Aorta (tissue), 5 donors: ENCODE results near the gene RPS6KA2. TPM values are rescaled to one million over a fixed set of nuclear protein-coding genes. Genes with fewer than 3 reads are reported as not detected.

Experiments
- ATAC-seq: fragments of 200-7000 bp; cut with Tn5 transposase; one replicate; pipeline ENCODE4 v1.9.1; 2022; ENCODE audit warnings: moderate library complexity; ENCODE audit not compliant: low FRiP score
- DNase-seq, 2 donors: peaks; one replicate each; pipeline ENCODE4 v3.0.0-alpha.2; 2020
- H3K27ac ChIP-seq, 2 donors: one replicate each; pipeline ENCODE4 v1.5.1; 2013; ENCODE audit warnings: low read length in 2 of 2, mild to moderate bottlenecking in 2 of 2, moderate library complexity in 2 of 2, control low read depth in 1 of 2, inconsistent platforms in 1 of 2, low read depth in 1 of 2
- H3K27me3 ChIP-seq, 2 donors: one replicate each; pipeline ENCODE4 v1.6.1; 2013; ENCODE audit warnings: control low read depth in 1 of 2, low read length in 1 of 2, mild to moderate bottlenecking in 1 of 2, moderate library complexity in 1 of 2; ENCODE audit not compliant: insufficient read depth in 2 of 2, control insufficient read depth in 1 of 2
- H3K36me3 ChIP-seq, 2 donors: one replicate each; pipeline ENCODE4 v1.6.1; 2013; ENCODE audit warnings: control low read depth in 1 of 2, low read length in 1 of 2, mild to moderate bottlenecking in 1 of 2; ENCODE audit not compliant: insufficient read depth in 2 of 2, control insufficient read depth in 1 of 2
- H3K4me1 ChIP-seq, 2 donors: one replicate each; pipeline ENCODE4 v1.6.1; 2013; ENCODE audit warnings: low read length in 2 of 2, control low read depth in 1 of 2, mild to moderate bottlenecking in 1 of 2, moderate library complexity in 1 of 2; ENCODE audit not compliant: insufficient read depth in 2 of 2, control insufficient read depth in 1 of 2
- H3K4me3 ChIP-seq, 2 donors: one replicate each; pipeline ENCODE4 v1.5.1; 2013; ENCODE audit warnings: low read length in 2 of 2, control low read depth in 1 of 2, mild to moderate bottlenecking in 1 of 2
- H3K9me3 ChIP-seq: one replicate; pipeline ENCODE4 v1.6.1; 2013; ENCODE audit warnings: mild to moderate bottlenecking, low read length; ENCODE audit not compliant: control insufficient read depth
- WGBS, 2 donors: extraction: QIAGEN DNeasy Blood & Tissue Kit; methylation state at CpG; one replicate each; pipeline ENCODE4 v1.1.7; 2013; 5-methylcytosine and 5-hydroxymethylcytosine counted together
- intact Hi-C, 2 donors: fragments of 100-400 bp; cut with DNase I; formaldehyde crosslinking; loops; one replicate each; pipeline versions ENCODE4 v1.14.2 to v1.15.0; 2022
- polyA plus RNA-seq, 2 donors: library from polyadenylated mRNA; stranded (reverse); fragments of 200-250 nt; gene quantifications; one replicate each; pipeline ENCODE4 v1.2.3, GENCODE V29; 2013
- total RNA-seq, 2 donors: library from RNA; stranded (reverse); fragmentation: NEBNext Ultra II Directional; extraction: Animal tissue kit (Norgen Biotek cat#: 25700); gene quantifications; one replicate each; pipeline ENCODE4 v1.2.1, GENCODE V29; 2021
- donor health status: healthy with polysubstance abuse.
- donor health status: Bipolar disorder and iron deficiency.
- donor health status: DM: no; HTN: no; CAD: no.
- donor health status: DM: no; HTN: no; CAD: no.
- donor health status: DM: yes; HTN: yes; CAD: no.

Gene RPS6KA2
- total and polyA plus RNA-seq, 4 donors = 24.5 to 52.7 (median 37.3) TPM

GRCh38 chr6:166556863-166557322 lies 70.2 kb downstream of the RPS6KA2 start:
- intact Hi-C loops = loop anchor here (2.0 to 5.0 kb wide), 4 partner anchors 40 to 70 kb away; partner anchors contain the start of gene RPS6KA2 (in 1 of the 2)
- 8 to 10% methylated on average over 16 of the region's 16 CpGs for WGBS, 2 donors

GRCh38 chr6:166556336-166556735 lies 70.7 kb downstream of the RPS6KA2 start:
- H3K4me3 ChIP-seq = no peak overlapping the region
- peaks cover 2% of the 10 kb centered on the region for H3K9me3 ChIP-seq
- no peak for DNase-seq
- peak overlapping the region in 1 of 2 donors; percentile 41 for H3K27ac ChIP-seq
- peaks cover 0 to 4% of the 10 kb centered on the region in 2 donors for H3K4me1 ChIP-seq
- H3K36me3 ChIP-seq = no peaks in the 10 kb centered on the region
- no peak for ATAC-seq
- no peaks in the 10 kb centered on the region for H3K27me3 ChIP-seq
- intact Hi-C loops = loop anchor here (2.0 to 5.0 kb wide), 4 partner anchors 41 to 70 kb away; partner anchors contain the start of gene RPS6KA2 (in 1 of the 2)

More at GRCh38 chr6:166556863-166557322, 70.2 kb downstream of the RPS6KA2 start:
- DNase-seq (peak; percentile 94 to 96), ATAC-seq (peak; percentile 94)
- Histone ChIP-seq H3K36me3 (no peaks in the 10 kb centered on the region), H3K9me3 (peaks cover 2% of the 10 kb centered on the region), H3K4me1 (peaks cover 0 to 4% of the 10 kb centered on the region in 2 donors), H3K4me3 (no peak overlapping the region), H3K27ac (peak overlapping the region in 1 of 2 donors; percentile 9), H3K27me3 (no peaks in the 10 kb centered on the region)

- H3K36me3 ChIP-seq = no peaks in the 10 kb centered on the region
- peaks cover 0 to 4% of the 10 kb centered on the region in 2 donors for H3K4me1 ChIP-seq
- WGBS, 2 donors = 95 to 96% methylated on average over 6 of the region's 6 CpGs
- intact Hi-C loops = loop anchor here (5.0 kb wide), 2 partner anchors 42 to 62 kb away; no protein-coding TSS in a partner anchor
- H3K27me3 ChIP-seq = no peaks in the 10 kb centered on the region
- no peak overlapping the region for H3K4me3 ChIP-seq
- no peak for ATAC-seq
- DNase-seq = no peak
- H3K9me3 ChIP-seq = peaks cover 2% of the 10 kb centered on the region
- no peak overlapping the region for H3K27ac ChIP-seq
Measured at GRCh38 chr6:166555086-166555485, 72.0 kb downstream of the RPS6KA2 start.

GRCh38 chr6:166554316-166554715 lies 72.7 kb downstream of the RPS6KA2 start:
- Histone ChIP-seq H3K27ac (no peak overlapping the region), H3K27me3 (no peaks in the 10 kb centered on the region), H3K4me1 (peaks cover 0 to 4% of the 10 kb centered on the region in 2 donors), H3K4me3 (no peak overlapping the region), H3K36me3 (no peaks in the 10 kb centered on the region), H3K9me3 (no peaks in the 10 kb centered on the region)
- intact Hi-C loops = no loop called here
- DNase-seq (peak in 1 of 2 donors; percentile 24), ATAC-seq (no peak)
- 77 to 82% methylated on average over 8 of the region's 8 CpGs for WGBS, 2 donors

GRCh38 chr6:166553563-166554271 lies 73.3 kb downstream of the RPS6KA2 start:
- intact Hi-C loops = no loop called here
- 80 to 85% methylated on average over 13 of the region's 13 CpGs for WGBS, 2 donors
- no peaks in the 10 kb centered on the region for H3K9me3 ChIP-seq
- H3K36me3 ChIP-seq = no peaks in the 10 kb centered on the region
- no peak overlapping the region for H3K4me3 ChIP-seq
- H3K4me1 ChIP-seq = peaks cover 0 to 4% of the 10 kb centered on the region in 2 donors
- ATAC-seq = no peak
- DNase-seq = peak in 1 of 2 donors; percentile 67
- H3K27me3 ChIP-seq = no peaks in the 10 kb centered on the region
- no peak overlapping the region for H3K27ac ChIP-seq

- 91 to 94% methylated on average over 7 of the region's 7 CpGs for WGBS, 2 donors
- peaks cover 0 to 4% of the 10 kb centered on the region in 2 donors for H3K4me1 ChIP-seq
- H3K4me3 ChIP-seq = no peak overlapping the region
- no peaks in the 10 kb centered on the region for H3K9me3 ChIP-seq
- DNase-seq (no peak), ATAC-seq (no peak)
- H3K27me3 ChIP-seq = no peaks in the 10 kb centered on the region
- intact Hi-C loops = no loop called here
- no peaks in the 10 kb centered on the region for H3K36me3 ChIP-seq
- H3K27ac ChIP-seq = no peak overlapping the region
Measured at GRCh38 chr6:166552600-166552999, 74.5 kb downstream of the RPS6KA2 start.

GRCh38 chr6:166551754-166552495 lies 75.1 kb downstream of the RPS6KA2 start:
- intact Hi-C loops = no loop called here
- Histone ChIP-seq H3K36me3 (no peaks in the 10 kb centered on the region), H3K4me1 (peaks cover 0 to 4% of the 10 kb centered on the region in 2 donors), H3K4me3 (no peak overlapping the region), H3K27me3 (no peaks in the 10 kb centered on the region), H3K27ac (no peak overlapping the region), H3K9me3 (no peaks in the 10 kb centered on the region)
- peak in 1 of 2 donors; percentile 40 for DNase-seq
- ATAC-seq = no peak
- 89% methylated on average over 16 of the region's 16 CpGs for WGBS, 2 donors

GRCh38 chr6:166546653-166547052 lies 80.4 kb downstream of the RPS6KA2 start:
- Histone ChIP-seq H3K9me3 (no peaks in the 10 kb centered on the region), H3K36me3 (no peaks in the 10 kb centered on the region), H3K27me3 (no peaks in the 10 kb centered on the region), H3K4me3 (no peak overlapping the region), H3K4me1 (no peaks in the 10 kb centered on the region), H3K27ac (no peak overlapping the region)
- WGBS, 2 donors = 90 to 95% methylated on average over 6 of the region's 6 CpGs
- intact Hi-C loops = no loop called here
- DNase-seq (no peak), ATAC-seq (no peak)
